HepG2 (cell line): ENCODE data around the gene EGLN1. TPM values are rescaled to one million over a fixed set of nuclear protein-coding genes. Genes with fewer than 3 reads are reported as not detected.

ENCODE experiments used
- ATAC-seq: fragments of 200-7000 bp; cut with Tn5 transposase; 3 replicates; pipeline ENCODE4 v1.9.1; 2020; ENCODE audit warnings: mild to moderate bottlenecking, moderate library complexity
- BruUV-seq: library from RNA; stranded (reverse); fragments of 400-500 nt; replicated peaks from 2 replicates; lab custom pipeline; 2021; lab: Mats Ljungman, UMichigan
- CTCF ChIA-PET: fragments of 300-600 bp; formaldehyde crosslinking; extraction: SDS; loops from one replicate; lab custom pipeline; 2021; ENCODE audit warnings: low total read pairs, inconsistent platforms, low intra/inter-chr PET ratio; lab: Yijun Ruan, JAX
- POLR2A ChIA-PET: fragments of 350-600 bp; sonication (Branson Sonifier 250); formaldehyde crosslinking; loops from one replicate; lab custom pipeline; 2020; ENCODE audit warnings: antibody characterized with exemption, inconsistent platforms; lab: Yijun Ruan, JAX
- DNase-seq: peaks from one replicate; pipeline ENCODE4 v3.0.0-alpha.2; 2015; ENCODE audit warnings: low spot score
- FAIRE-seq: peaks from 3 replicates; lab custom pipeline; 2011; peaks lifted over from hg19 to GRCh38; lab: Jason Lieb, UNC
- H2AFZ ChIP-seq: one replicate; pipeline ENCODE4 v1.6.1; 2011; ENCODE audit warnings: low read length, inconsistent platforms
- H3K27ac ChIP-seq: fragments of 300-600 bp; 3 replicates; pipeline ENCODE4 v1.8.0; 2011; ENCODE audit warnings: mixed run types, mild to moderate bottlenecking, mixed read lengths, low read length, inconsistent platforms; ENCODE audit not compliant: insufficient read depth; ENCODE audit errors: extremely low read length
- H3K27me3 ChIP-seq, 2 experiments: fragments of 200-600 bp in 1 of 2; 2 replicates in 1 of 2; 3 replicates in 1 of 2; pipeline versions ENCODE4 v1.6.0 to v1.8.0; 2011; ENCODE audit warnings: low read length in 2 of 2, mild to moderate bottlenecking in 2 of 2, moderate library complexity in 2 of 2, inconsistent platforms in 1 of 2; ENCODE audit not compliant: insufficient read depth in 2 of 2, control insufficient read depth in 1 of 2
- H3K36me3 ChIP-seq, 2 experiments: fragments of 200-600 bp in 1 of 2; replicated peaks in 1 of 2; 2 replicates in 1 of 2; 3 replicates in 1 of 2; pipeline versions ENCODE4 v1.5.1 to v1.8.0; 2011; ENCODE audit warnings: low read length in 2 of 2, inconsistent platforms in 1 of 2; ENCODE audit not compliant: insufficient read depth in 2 of 2, control insufficient read depth in 1 of 2
- H3K4me1 ChIP-seq: 2 replicates; pipeline ENCODE4 v1.5.1; 2012; ENCODE audit warnings: low read length, inconsistent platforms; ENCODE audit not compliant: insufficient read depth
- H3K4me2 ChIP-seq: 2 replicates; pipeline ENCODE4 v1.6.0; 2011; ENCODE audit warnings: low read depth, low read length, inconsistent platforms
- H3K4me3 ChIP-seq, 3 experiments: fragments of 200-600 bp in 1 of 3; sonication (generic), shearing (Covaris generic) in 1 of 3; replicated peaks in 1 of 3; 2 replicates each; pipeline ENCODE4 v1.5.1; 2011 to 2016; ENCODE audit warnings: low read length in 3 of 3, inconsistent platforms in 2 of 3, low read depth in 2 of 3, mild to moderate bottlenecking in 2 of 3, control low read depth in 1 of 3, mixed read lengths in 1 of 3; ENCODE audit not compliant: insufficient read depth in 1 of 3
- H3K79me2 ChIP-seq: one replicate; pipeline ENCODE4 v1.6.1; 2011; ENCODE audit warnings: low read length, inconsistent platforms; ENCODE audit not compliant: insufficient read depth
- H3K9ac ChIP-seq: 2 replicates; pipeline ENCODE4 v1.6.0; 2011; ENCODE audit warnings: mild to moderate bottlenecking, low read depth, low read length, inconsistent platforms; ENCODE audit not compliant: insufficient read depth
- H3K9me3 ChIP-seq: 2 replicates; pipeline ENCODE4 v1.5.1; 2012; ENCODE audit warnings: mild to moderate bottlenecking, low read length
- H4K20me1 ChIP-seq: 2 replicates; pipeline ENCODE4 v1.6.0; 2011; ENCODE audit warnings: inconsistent platforms, mild to moderate bottlenecking, low read length, moderate library complexity; ENCODE audit not compliant: insufficient read depth
- ARID5B ChIP-seq: IDR thresholded peaks from 2 replicates; pipeline ENCODE4 v1.4.0; 2020; ENCODE audit warnings: mild to moderate bottlenecking, missing genetic modification reagents
- ELF3 ChIP-seq: IDR thresholded peaks from 2 replicates; pipeline ENCODE4 v1.6.1; 2016; ENCODE audit warnings: missing genetic modification reagents, missing compliant biosample characterization
- ETV5 ChIP-seq: IDR thresholded peaks from 2 replicates; pipeline ENCODE4 v1.6.1; 2018; ENCODE audit warnings: missing biosample characterization, missing genetic modification reagents, inconsistent platforms, borderline replicate concordance
- FOSL2 ChIP-seq: sonication (generic); formaldehyde crosslinking; IDR thresholded peaks from 2 replicates; pipeline ENCODE4 v1.4.0; 2020; ENCODE audit warnings: missing genetic modification reagents
- FOXA3 ChIP-seq: IDR thresholded peaks from 2 replicates; pipeline ENCODE4 v1.6.1; 2016; ENCODE audit warnings: missing genetic modification reagents, missing compliant biosample characterization
- HMGXB4 ChIP-seq, 2 experiments: sonication (generic) in 1 of 2; formaldehyde crosslinking in 1 of 2; IDR thresholded peaks; 2 replicates each; pipeline versions ENCODE4 v1.4.0 to v1.6.1; 2018 to 2020; ENCODE audit warnings: missing genetic modification reagents in 2 of 2, borderline replicate concordance in 1 of 2, low read depth in 1 of 2, mild to moderate bottlenecking in 1 of 2, missing biosample characterization in 1 of 2
- LCORL ChIP-seq, 2 experiments: fragments of 450-650 bp in 1 of 2; sonication (generic) in 1 of 2; formaldehyde crosslinking in 1 of 2; IDR thresholded peaks; 2 replicates each; pipeline versions ENCODE4 v1.5.0 to v1.6.1; 2017 to 2020; ENCODE audit warnings: antibody characterized with exemption in 1 of 2, missing genetic modification reagents in 1 of 2
- PPARG ChIP-seq: conservative IDR thresholded peaks from 2 replicates; pipeline ENCODE4 v1.6.1; 2016; ENCODE audit warnings: missing biosample characterization, missing genetic modification reagents
- SAP130 ChIP-seq: IDR thresholded peaks from 2 replicates; pipeline ENCODE4 v1.6.1; 2016; ENCODE audit warnings: low read depth
- TEAD3 ChIP-seq: optimal IDR thresholded peaks from 2 replicates; pipeline ENCODE3; 2016; ENCODE audit warnings: borderline replicate concordance
- ZBTB46 ChIP-seq: sonication (generic); formaldehyde crosslinking; IDR thresholded peaks from 2 replicates; pipeline ENCODE4 v1.4.0; 2020; ENCODE audit warnings: mild to moderate bottlenecking, missing genetic modification reagents, borderline replicate concordance
- ZBTB8A ChIP-seq: sonication (generic); formaldehyde crosslinking; IDR thresholded peaks from 2 replicates; pipeline ENCODE4 v1.4.0; 2020; ENCODE audit warnings: mild to moderate bottlenecking, low read depth, missing genetic modification reagents, borderline replicate concordance
- ZC3H13 ChIP-seq: sonication (generic); formaldehyde crosslinking; IDR thresholded peaks from 2 replicates; pipeline ENCODE4 v1.8.1; 2023; ENCODE audit warnings: mild to moderate bottlenecking, missing genetic modification reagents, moderate library complexity
- ZNF160 ChIP-seq: sonication (generic); formaldehyde crosslinking; IDR thresholded peaks from 2 replicates; pipeline ENCODE4 v1.8.0; 2022; ENCODE audit warnings: mild to moderate bottlenecking, inconsistent platforms, missing genetic modification reagents
- ZNF30 ChIP-seq: sonication (generic); formaldehyde crosslinking; IDR thresholded peaks from 2 replicates; pipeline ENCODE4 v1.5.0; 2020; ENCODE audit warnings: mild to moderate bottlenecking, missing genetic modification reagents
- ZNF709 ChIP-seq: sonication (generic); formaldehyde crosslinking; IDR thresholded peaks from 2 replicates; pipeline ENCODE4 v1.5.0; 2020; ENCODE audit warnings: mild to moderate bottlenecking, missing genetic modification reagents
- WGBS: methylation state at CpG from one replicate; pipeline ENCODE4 v1.1.6; 2017; ENCODE audit warnings: low lambda C conversion rate; 5-methylcytosine and 5-hydroxymethylcytosine counted together
- in situ Hi-C: cut with HindIII; loops from 2 replicates; pipeline ENCODE4 v1.10.0; 2017; ENCODE audit warnings: low pct_unique_long_range_greater_than_20kb; ENCODE audit not compliant: extremely low pct_ligation_motif_present
- intact Hi-C: fragments of 100-400 bp; cut with micrococcal nuclease; formaldehyde crosslinking; loops from one replicate; pipeline ENCODE4 v1.10.0; 2022; ENCODE audit not compliant: unreplicated experiment
- polyA plus RNA-seq, 8 experiments: library from polyadenylated mRNA; depleted of rRNA in 3 of 8; stranded (reverse) in 7 of 8; unstranded in 1 of 8; fragments of >200 nt; fragmentation: Illumina TruSeq in 4 of 8; extraction: Trizol in 4 of 8; gene quantifications; 2 replicates each; pipeline versions ENCODE4 v1.2.1 to v1.2.3, GENCODE V29; 2011 to 2016; ENCODE audit warnings: low read depth in 4 of 8, missing spikeins in 1 of 8, mixed read lengths in 1 of 8; ENCODE audit not compliant: insufficient read depth in 1 of 8
- total RNA-seq, 5 experiments: library from RNA; depleted of rRNA; stranded (reverse); fragments of >200 nt; fragmentation: Illumina TruSeq; extraction: Trizol; gene quantifications; 2 replicates each; pipeline ENCODE4 v1.2.3, GENCODE V29; 2016; ENCODE audit warnings: low read depth in 1 of 5

The EGLN1 gene
- total and polyA plus RNA-seq, 2 of the 13 experiments (the other 11 are each of a cell fraction or from before 2014, with no cell fraction given): 34.4 to 44.1 TPM

- POLR2A ChIA-PET: interaction anchor here (0.6 to 1.6 kb wide), 2 partner anchors 143 to 146 kb away, joined by 3 read pairs; partner anchors contain the start of gene TSNAX
- TF ChIP-seq FOSL2 (CRISPR knock-in tag) (peak; percentile 54; the same call in 1 of the 2 replicates), ETV5 (CRISPR knock-in tag) (peak; percentile 44; the same call in 1 of the 2 replicates), ZBTB8A (CRISPR knock-in tag) (no peak), FOXA3 (CRISPR knock-in tag) (peak; percentile 53; the same call in 1 of the 2 replicates), ZNF160 (CRISPR knock-in tag) (no peak), SAP130 (CRISPR knock-in tag) (peak; percentile 67), ZNF709 (peak; percentile 52; the same call in 1 of the 2 replicates), ELF3 (CRISPR knock-in tag) (peak; percentile 56; the same call in 1 of the 2 replicates), LCORL (IDR thresholded peaks at IDR 0.05) (no peak), LCORL (CRISPR knock-in tag; IDR thresholded peaks at IDR 0.05) (peak; percentile 55; the same call in 1 of the 2 replicates), PPARG (CRISPR knock-in tag) (peak; percentile 66; the same call in 1 of the 2 replicates), ARID5B (CRISPR knock-in tag) (0 out of 2 replicates have a peak, but pooled peaks have one; percentile 17), TEAD3 (CRISPR knock-in tag) (peak; percentile 91), ZNF30 (CRISPR knock-in tag) (no peak), HMGXB4 (CRISPR knock-in tag; IDR thresholded peaks at IDR 0.05; ENCODE audit: borderline replicate concordance in 1 of 2, low read depth in 1 of 2) (no peak), ZBTB46 (CRISPR knock-in tag) (no peak), ZC3H13 (no peak)
Observed at GRCh38 chr1:231385416-231385748, 36.7 kb downstream of the EGLN1 start.

More at GRCh38 chr1:231385416-231385748, 36.7 kb downstream of the EGLN1 start:
- in situ Hi-C loops: no loop called here
- H3K79me2 ChIP-seq: peaks cover 95% of the 10 kb centered on the region
- H3K27ac ChIP-seq: peak overlapping the region; percentile 0
- no TSS peak for BruUV-seq
- CTCF ChIA-PET: no interaction called here
- intact Hi-C loops: no loop called here
- H3K9me3 ChIP-seq: no peaks in the 10 kb centered on the region
- FAIRE-seq: peak; percentile 37
- H2AFZ ChIP-seq: no peak overlapping the region
- WGBS: 43% methylated on average over 2 of the region's 2 CpGs
- no peaks in the 10 kb centered on the region for H3K27me3 ChIP-seq
- H3K4me3 ChIP-seq: no peak overlapping the region
- ATAC-seq: peak; percentile 71
- H3K36me3 ChIP-seq: peaks cover 3 to 24% of the 10 kb centered on the region in 2 experiments
- H3K9ac ChIP-seq: no peak overlapping the region
- peaks cover 77% of the 10 kb centered on the region for H4K20me1 ChIP-seq
- DNase-seq: peak; percentile 43
- peaks cover 65% of the 10 kb centered on the region for H3K4me1 ChIP-seq
- H3K4me2 ChIP-seq: peak overlapping the region; percentile 5
